GM19324 (cell line): ENCODE measurements around the gene STYK1.
"Not testable (repeated sequence)": the region's sequence is repeated elsewhere in the genome, so short reads cannot be mapped to it uniquely, and the experiment has no call there.

ENCODE experiments used
- ATAC-seq: cut with Tn5 transposase; IDR thresholded peaks from one replicate; pipeline ENCODE4 v1.9.1; 2021; ENCODE audit warnings: mild to moderate bottlenecking, moderate library complexity; ENCODE audit not compliant: unreplicated experiment, low FRiP score

STYK1 gene

GRCh38 chr12:10574307-10574706 is 99.5 kb downstream of the STYK1 start:
- no peak for ATAC-seq

GRCh38 chr12:10572021-10572490 is 101.8 kb downstream of the STYK1 start:
- ATAC-seq = not testable (repeated sequence)

GRCh38 chr12:10571141-10571540 is 102.7 kb downstream of the STYK1 start:
- ATAC-seq = no peak
